GM23248 (cell line): ENCODE results near the gene AHCY.

ENCODE experiments used
- EZH2 ChIP-seq: fragments of 200-600 bp; sonication (generic); IDR thresholded peaks from 2 replicates; pipeline ENCODE4 v1.6.1; 2018; ENCODE audit warnings: antibody characterized with exemption, mild to moderate bottlenecking; ENCODE audit not compliant: insufficient read depth, poor library complexity, severe bottlenecking
- EZH2phosphoT487 ChIP-seq: fragments of 200-600 bp; sonication (generic); IDR thresholded peaks from 2 replicates; pipeline ENCODE4 v1.6.1; 2018; ENCODE audit warnings: antibody characterized with exemption, moderate library complexity, mild to moderate bottlenecking, low read depth; ENCODE audit not compliant: insufficient read depth

GRCh38 chr20:34302723-34303533, at the start of gene AHCY:
- TF ChIP-seq EZH2phosphoT487 (no peak), EZH2 (no peak)
